Measurements from ENCODE around the gene EIF4B. TPM values are rescaled to one million over a fixed set of nuclear protein-coding genes. Genes with fewer than 3 reads are reported as not detected.

The EIF4B gene
- total and polyA plus RNA-seq, 2 of the 13 experiments (the other 11 are each of a cell fraction or from before 2014, with no cell fraction given): 416 to 548 TPM

DNA sequence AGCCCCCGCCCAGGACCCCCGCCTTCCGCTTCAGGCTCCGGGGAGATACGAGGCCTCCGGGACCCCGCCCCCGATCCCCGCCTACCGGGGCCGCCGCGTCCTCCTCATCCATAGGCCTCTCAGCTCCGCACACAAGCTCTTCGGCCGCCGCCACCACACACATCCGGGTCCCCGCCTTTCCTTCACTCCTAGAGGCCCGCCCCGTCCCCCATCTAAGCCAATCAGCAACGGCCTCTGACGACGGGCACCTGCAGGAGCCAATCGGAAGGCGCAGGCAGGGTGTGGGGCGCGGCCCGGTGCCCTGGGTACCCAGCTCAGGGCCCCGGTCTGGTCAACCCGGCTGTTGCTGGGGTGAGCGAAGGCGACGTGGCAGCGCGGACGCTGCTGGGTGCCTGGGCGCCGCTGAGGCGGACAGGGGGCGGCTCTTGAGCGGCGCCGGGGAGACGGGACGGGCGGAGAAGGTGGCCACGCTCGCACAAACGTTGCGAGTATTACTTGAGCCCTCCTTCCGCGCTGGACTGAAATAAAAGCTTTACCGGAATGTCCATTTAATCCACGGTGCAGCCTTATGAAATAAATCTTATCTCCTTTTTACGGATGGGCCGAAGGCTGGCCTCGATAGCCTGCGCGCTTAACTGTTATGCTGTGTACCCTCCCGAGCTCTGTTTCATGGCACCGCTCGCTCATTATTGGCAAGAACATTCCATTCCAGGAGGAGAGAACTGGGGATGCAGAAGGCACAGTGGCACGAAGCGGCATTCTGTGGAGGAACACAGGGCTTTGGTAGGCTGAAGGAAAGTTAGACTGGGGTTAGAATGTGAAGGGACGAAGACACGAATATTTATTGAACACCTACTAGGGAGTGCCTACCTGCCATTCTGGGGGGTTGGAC lies 73.2 kb downstream of the EIF4B start, which contains the start of gene SPRYD3 (continued):
- TF ChIP-seq, protein P1, sequence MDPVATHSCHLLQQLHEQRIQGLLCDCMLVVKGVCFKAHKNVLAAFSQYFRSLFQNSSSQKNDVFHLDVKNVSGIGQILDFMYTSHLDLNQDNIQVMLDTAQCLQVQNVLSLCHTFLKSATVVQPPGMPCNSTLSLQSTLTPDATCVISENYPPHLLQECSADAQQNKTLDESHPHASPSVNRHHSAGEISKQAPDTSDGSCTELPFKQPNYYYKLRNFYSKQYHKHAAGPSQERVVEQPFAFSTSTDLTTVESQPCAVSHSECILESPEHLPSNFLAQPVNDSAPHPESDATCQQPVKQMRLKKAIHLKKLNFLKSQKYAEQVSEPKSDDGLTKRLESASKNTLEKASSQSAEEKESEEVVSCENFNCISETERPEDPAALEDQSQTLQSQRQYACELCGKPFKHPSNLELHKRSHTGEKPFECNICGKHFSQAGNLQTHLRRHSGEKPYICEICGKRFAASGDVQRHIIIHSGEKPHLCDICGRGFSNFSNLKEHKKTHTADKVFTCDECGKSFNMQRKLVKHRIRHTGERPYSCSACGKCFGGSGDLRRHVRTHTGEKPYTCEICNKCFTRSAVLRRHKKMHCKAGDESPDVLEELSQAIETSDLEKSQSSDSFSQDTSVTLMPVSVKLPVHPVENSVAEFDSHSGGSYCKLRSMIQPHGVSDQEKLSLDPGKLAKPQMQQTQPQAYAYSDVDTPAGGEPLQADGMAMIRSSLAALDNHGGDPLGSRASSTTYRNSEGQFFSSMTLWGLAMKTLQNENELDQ (CRISPR knock-in tag; IDR thresholded peaks at IDR 0.05; ENCODE audit: borderline replicate concordance): no peak
- TF ChIP-seq DNMT1 (CRISPR knock-in tag; IDR thresholded peaks at IDR 0.05) (no peak), ZNF44 (CRISPR knock-in tag; IDR thresholded peaks at IDR 0.05) (no peak), YEATS2 (CRISPR knock-in tag; IDR thresholded peaks at IDR 0.05; ENCODE audit: borderline replicate concordance) (peak; percentile 82), CBFB (CRISPR knock-in tag; IDR thresholded peaks at IDR 0.05) (0 out of 2 replicates have a peak, but pooled peaks have one; percentile 40), ARHGAP35 (CRISPR knock-in tag; IDR thresholded peaks at IDR 0.05; ENCODE audit: borderline replicate concordance) (peak; percentile 30; the same call in 1 of the 2 replicates), ZSCAN21 (CRISPR knock-in tag; IDR thresholded peaks at IDR 0.05; ENCODE audit: borderline replicate concordance) (no peak), MBD4 (IDR thresholded peaks at IDR 0.05; ENCODE audit: borderline replicate concordance, low read length) (no peak), GATA4 (IDR thresholded peaks at IDR 0.05; ENCODE audit: borderline replicate concordance, low read depth) (no peak), RERE (CRISPR knock-in tag; IDR thresholded peaks at IDR 0.05; ENCODE audit: low read depth) (no peak), MAFK (conservative IDR thresholded peaks at IDR 0.05 in 1 of 2, IDR thresholded peaks at IDR 0.05 in 1 of 2; ENCODE audit: low read length in 2 of 2) (no peak), DMAP1 (CRISPR knock-in tag; IDR thresholded peaks at IDR 0.05) (peak; percentile 95)
- TF ChIP-seq, protein P2, sequence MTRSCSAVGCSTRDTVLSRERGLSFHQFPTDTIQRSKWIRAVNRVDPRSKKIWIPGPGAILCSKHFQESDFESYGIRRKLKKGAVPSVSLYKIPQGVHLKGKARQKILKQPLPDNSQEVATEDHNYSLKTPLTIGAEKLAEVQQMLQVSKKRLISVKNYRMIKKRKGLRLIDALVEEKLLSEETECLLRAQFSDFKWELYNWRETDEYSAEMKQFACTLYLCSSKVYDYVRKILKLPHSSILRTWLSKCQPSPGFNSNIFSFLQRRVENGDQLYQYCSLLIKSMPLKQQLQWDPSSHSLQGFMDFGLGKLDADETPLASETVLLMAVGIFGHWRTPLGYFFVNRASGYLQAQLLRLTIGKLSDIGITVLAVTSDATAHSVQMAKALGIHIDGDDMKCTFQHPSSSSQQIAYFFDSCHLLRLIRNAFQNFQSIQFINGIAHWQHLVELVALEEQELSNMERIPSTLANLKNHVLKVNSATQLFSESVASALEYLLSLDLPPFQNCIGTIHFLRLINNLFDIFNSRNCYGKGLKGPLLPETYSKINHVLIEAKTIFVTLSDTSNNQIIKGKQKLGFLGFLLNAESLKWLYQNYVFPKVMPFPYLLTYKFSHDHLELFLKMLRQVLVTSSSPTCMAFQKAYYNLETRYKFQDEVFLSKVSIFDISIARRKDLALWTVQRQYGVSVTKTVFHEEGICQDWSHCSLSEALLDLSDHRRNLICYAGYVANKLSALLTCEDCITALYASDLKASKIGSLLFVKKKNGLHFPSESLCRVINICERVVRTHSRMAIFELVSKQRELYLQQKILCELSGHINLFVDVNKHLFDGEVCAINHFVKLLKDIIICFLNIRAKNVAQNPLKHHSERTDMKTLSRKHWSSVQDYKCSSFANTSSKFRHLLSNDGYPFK (CRISPR knock-in tag; IDR thresholded peaks at IDR 0.05; ENCODE audit: borderline replicate concordance): peak; percentile 59; the same call in 1 of the 2 replicates
- TF ChIP-seq, protein P3, sequence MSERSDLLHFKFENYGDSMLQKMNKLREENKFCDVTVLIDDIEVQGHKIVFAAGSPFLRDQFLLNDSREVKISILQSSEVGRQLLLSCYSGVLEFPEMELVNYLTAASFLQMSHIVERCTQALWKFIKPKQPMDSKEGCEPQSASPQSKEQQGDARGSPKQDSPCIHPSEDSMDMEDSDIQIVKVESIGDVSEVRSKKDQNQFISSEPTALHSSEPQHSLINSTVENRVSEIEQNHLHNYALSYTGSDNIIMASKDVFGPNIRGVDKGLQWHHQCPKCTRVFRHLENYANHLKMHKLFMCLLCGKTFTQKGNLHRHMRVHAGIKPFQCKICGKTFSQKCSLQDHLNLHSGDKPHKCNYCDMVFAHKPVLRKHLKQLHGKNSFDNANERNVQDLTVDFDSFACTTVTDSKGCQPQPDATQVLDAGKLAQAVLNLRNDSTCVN (CRISPR knock-in tag; IDR thresholded peaks at IDR 0.05; ENCODE audit: borderline replicate concordance): 0 out of 2 replicates have a peak, but pooled peaks have one; percentile 65
